ENCODE measurements around the gene APOD. TPM values are rescaled to one million over a fixed set of nuclear protein-coding genes. Genes with fewer than 3 reads are reported as not detected.

APOD gene
- total and polyA plus RNA-seq, 2 of the 4 experiments (the other 2 are of a cell fraction) = 0.36 TPM; not detected in 1

GRCh38 chr3:195597229-195597628 is 13.5 kb upstream of the APOD start:
- H3K9ac ChIP-seq (ENCODE audit: low read depth, low read length) = no peak overlapping the region
- H3K14ac ChIP-seq (replicated peaks; ENCODE audit: low read depth, low read length) = no peak overlapping the region
- H4K20me1 ChIP-seq (ENCODE audit: insufficient read depth, low read length) = no peaks in the 10 kb centered on the region
- no peak overlapping the region for H4K8ac ChIP-seq (ENCODE audit: low read depth in 2 of 2, low read length in 2 of 2)
- H3K9me1 ChIP-seq (ENCODE audit: insufficient read depth, low read length) = no peaks in the 10 kb centered on the region
- no peak overlapping the region for H3K4ac ChIP-seq (ENCODE audit: low read depth, low read length)
- H3K27ac ChIP-seq (ENCODE audit: insufficient read depth, low read length) = no peak overlapping the region
- intact Hi-C loops (cut with micrococcal nuclease) = no loop called here
- no peaks in the 10 kb centered on the region for H3K9me3 ChIP-seq (ENCODE audit: control insufficient read depth, insufficient read depth, low read length)
- no peak overlapping the region for H4K5ac ChIP-seq (ENCODE audit: low read depth, low read length)
- no TSS peak for BruUV-seq (replicated peaks)
- no peak overlapping the region for H2AFZ ChIP-seq (replicated peaks; ENCODE audit: low read length, poor library complexity)
- no peak overlapping the region for H2AK9ac ChIP-seq (replicated peaks; ENCODE audit: low read depth, low read length, poor library complexity)
- H3K4me2 ChIP-seq (ENCODE audit: low read depth, low read length) = no peak overlapping the region
- DNase-seq (no peak), ATAC-seq (ENCODE audit: low read depth) (no peak)
- H2BK5ac ChIP-seq (ENCODE audit: low read depth, low read length, poor library complexity, severe bottlenecking) = no peak overlapping the region
- no peak overlapping the region for H3K18ac ChIP-seq (ENCODE audit: low read depth, low read length)
- H3K4me1 ChIP-seq (ENCODE audit: control insufficient read depth, insufficient read depth, low read length) = no peaks in the 10 kb centered on the region
- H3K56ac ChIP-seq (ENCODE audit: extremely low read depth, insufficient read depth, low read length) = no peak overlapping the region
- H3K23ac ChIP-seq (ENCODE audit: low read depth, low read length) = no peak overlapping the region
- H3K4me3 ChIP-seq (ENCODE audit: insufficient read depth, low read depth, low read length) = no peak overlapping the region
- H3K36me3 ChIP-seq (ENCODE audit: control insufficient read depth, insufficient read depth, low read length) = no peaks in the 10 kb centered on the region
- H3K79me1 ChIP-seq (ENCODE audit: low read depth in 1 of 2, low read length in 2 of 2) = no peaks in the 10 kb centered on the region
- peaks cover 21% of the 10 kb centered on the region for H3K27me3 ChIP-seq (ENCODE audit: control insufficient read depth, insufficient read depth, low read length)
- in situ Hi-C loops (cut with MboI; ENCODE audit: low sequenced_read_pairs) = no loop called here
- no CpG with 5 or more reads among the region's 2 CpGs for WGBS, 2 experiments (ENCODE audit: extremely low coverage in 2 of 2, insufficient read length in 1 of 2)
- dilution Hi-C loops (cut with HindIII; ENCODE audit: low sequenced_read_pairs, unreplicated experiment) = no loop called here
- no peak overlapping the region for H2AK5ac ChIP-seq (ENCODE audit: low read depth, low read length)
- H2BK20ac ChIP-seq (ENCODE audit: low read depth, low read length) = no peak overlapping the region
- ChIA-PET CTCF (no interaction called here), POLR2A (ENCODE audit: unreplicated experiment) (no interaction called here)
- no peak overlapping the region for H4K91ac ChIP-seq (ENCODE audit: insufficient read depth, low read depth, low read length)
- TF ChIP-seq CEBPB (IDR thresholded peaks at IDR 0.05; ENCODE audit: low read depth, low read length) (no peak), RFX5 (IDR thresholded peaks at IDR 0.05; ENCODE audit: low read depth, low read length) (no peak), RCOR1 (IDR thresholded peaks at IDR 0.05; ENCODE audit: insufficient replicate concordance, low read length) (no peak), BHLHE40 (IDR thresholded peaks at IDR 0.05; ENCODE audit: low read depth, low read length) (no peak), SMC3 (IDR thresholded peaks at IDR 0.05; ENCODE audit: low read depth, low read length) (no peak), RAD21 (IDR thresholded peaks at IDR 0.05; ENCODE audit: low read length) (no peak), NFE2L2 (IDR thresholded peaks at IDR 0.05; ENCODE audit: low read depth, low read length) (no peak), USF2 (IDR thresholded peaks at IDR 0.05; ENCODE audit: low read depth, low read length) (no peak), MAFK (IDR thresholded peaks at IDR 0.05; ENCODE audit: low read depth, low read length) (no peak), CHD1 (IDR thresholded peaks at IDR 0.05; ENCODE audit: low read depth, low read length) (no peak), CTCF (conservative IDR thresholded peaks at IDR 0.05; ENCODE audit: low read depth, low read length) (no peak), MAZ (IDR thresholded peaks at IDR 0.05; ENCODE audit: borderline replicate concordance, low read depth, low read length) (no peak)
- no peak overlapping the region for H2BK15ac ChIP-seq (ENCODE audit: low read depth, low read length)
- no peak overlapping the region for H2BK120ac ChIP-seq (ENCODE audit: low read depth, low read length)

Data from IMR-90 (cell line).